Activated CD8-positive, alpha-beta T cell treated with anti-CD3 and anti-CD28 coated beads, Interleukin-2, amount 10 ng/mL, durations not matched to agents 7 days and 5 days (primary cell): Measurements from ENCODE around the gene FES. TPM values are rescaled to one million over a fixed set of nuclear protein-coding genes. Genes with fewer than 3 reads are reported as not detected.

ENCODE experiments used
- ATAC-seq: fragments of 150-1000 bp; cut with Tn5 transposase; one replicate; pipeline ENCODE4 v1.10.0; 2021; ENCODE audit warnings: moderate library complexity
- CTCF ChIA-PET: fragments of 350-600 bp; sonication (Branson Sonifier 250); formaldehyde crosslinking; loops from one replicate; lab custom pipeline; 2021; ENCODE audit warnings: antibody characterized with exemption; lab: Charles Lee
- POLR2A ChIA-PET: fragments of 350-600 bp; sonication (Branson Sonifier 250); formaldehyde crosslinking; loops from one replicate; lab custom pipeline; 2021; ENCODE audit warnings: antibody characterized with exemption; lab: Charles Lee
- DNase-seq: peaks from one replicate; pipeline ENCODE4 v3.0.0-alpha.2; 2020
- H3K27ac Mint-ChIP-seq: one replicate; pipeline ENCODE4 v1.8.0; 2021; ENCODE audit warnings: mild to moderate bottlenecking, mixed read lengths
- H3K27me3 Mint-ChIP-seq: one replicate; pipeline ENCODE4 v1.8.0; 2021; ENCODE audit warnings: low read depth, mixed read lengths
- H3K36me3 Mint-ChIP-seq: one replicate; pipeline ENCODE4 v1.8.0; 2021; ENCODE audit warnings: low read depth, mixed read lengths
- H3K4me1 Mint-ChIP-seq: one replicate; pipeline ENCODE4 v1.8.0; 2021; ENCODE audit warnings: low read depth, mixed read lengths
- H3K4me3 Mint-ChIP-seq: one replicate; pipeline ENCODE4 v1.8.0; 2021; ENCODE audit warnings: mild to moderate bottlenecking, mixed read lengths
- H3K9me3 Mint-ChIP-seq: one replicate; pipeline ENCODE4 v1.8.0; 2022; ENCODE audit warnings: mixed read lengths; ENCODE audit not compliant: insufficient read depth
- total RNA-seq, 2 experiments: library from RNA; stranded (reverse); gene quantifications; one replicate each; pipeline ENCODE4 v1.2.3, GENCODE V29; 2021

Gene FES
- 10 to 100 TPM; 10.5 to 11.1 TPM for total RNA-seq

- ATAC-seq: no peak
- peak within 1 kb of the TSS; percentile 52 for H3K4me3 Mint-ChIP-seq
- no peak for DNase-seq
- H3K36me3 Mint-ChIP-seq: peaks cover 32% of the 10 kb centered on the region
- peak within 1 kb of the TSS; percentile 79 for H3K27ac Mint-ChIP-seq
- CTCF ChIA-PET: interaction anchor here (1.2 to 3.9 kb wide), 10 partner anchors 16 to 564 kb away, joined by 3 to 50 read pairs (median 15); partner anchors contain the start of genes HDDC3 and VPS33B
- no peaks in the 10 kb centered on the region for H3K27me3 Mint-ChIP-seq
- POLR2A ChIA-PET: interaction anchor here (0.6 to 2.4 kb wide), 3 partner anchors 11 to 167 kb away, joined by 4 to 10 read pairs (median 7); partner anchors contain the start of gene BLM
- no peaks in the 10 kb centered on the region for H3K9me3 Mint-ChIP-seq
- peaks cover 35% of the 10 kb centered on the region for H3K4me1 Mint-ChIP-seq
These were observed at the start of gene FES for GRCh38 chr15:90883976-90884718. TSS of gene FES (plus strand) at chr15:90884504. CDS start at chr15:90885046, 542 bp downstream.

DNA sequence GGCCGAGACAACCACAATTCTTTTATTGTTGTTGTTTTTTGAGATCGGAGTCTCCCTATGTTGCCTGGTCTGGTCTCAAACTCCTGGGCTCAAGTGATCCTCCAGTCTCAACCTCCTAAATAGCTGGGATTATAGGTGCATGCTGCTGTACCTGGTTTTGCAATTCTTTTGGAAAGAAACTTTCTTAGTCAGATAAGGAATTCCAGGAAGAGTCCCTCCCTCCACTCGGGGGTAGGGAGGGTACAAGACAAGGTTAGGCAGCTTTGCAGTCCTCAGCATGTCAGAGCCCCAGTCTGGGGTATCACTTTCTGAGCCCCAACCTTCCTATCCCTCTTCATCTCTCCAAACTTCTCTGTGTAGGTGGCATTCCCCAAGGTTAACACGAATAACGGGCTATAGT lies 49.7 kb upstream of the FES start:
- no peak for DNase-seq
- ATAC-seq: no peak
- no peaks in the 10 kb centered on the region for H3K9me3 Mint-ChIP-seq
- H3K4me1 Mint-ChIP-seq: peaks cover 80% of the 10 kb centered on the region
- no peak overlapping the region for H3K27ac Mint-ChIP-seq
- H3K4me3 Mint-ChIP-seq: no peak overlapping the region
- H3K36me3 Mint-ChIP-seq: peaks cover 3% of the 10 kb centered on the region
- POLR2A ChIA-PET: no interaction called here
- H3K27me3 Mint-ChIP-seq: no peaks in the 10 kb centered on the region
- CTCF ChIA-PET: interaction anchor here (1.3 to 4.1 kb wide), 2 partner anchors 17 to 98 kb away, joined by 3 to 14 read pairs; partner anchors contain the start of gene HDDC3

- Mint-ChIP-seq H3K4me3 (no peak overlapping the region), H3K27me3 (no peaks in the 10 kb centered on the region), H3K36me3 (no peaks in the 10 kb centered on the region), H3K27ac (peak overlapping the region; percentile 43), H3K4me1 (peaks cover 71% of the 10 kb centered on the region), H3K9me3 (no peaks in the 10 kb centered on the region)
- ChIA-PET POLR2A (interaction anchor here (4.9 kb wide), 1 partner anchor 15 kb away, joined by 34 read pairs; no protein-coding TSS in a partner anchor), CTCF (interaction anchor here (1.8 kb wide), 1 partner anchor 9 kb away, joined by 4 read pairs; no protein-coding TSS in a partner anchor)
- DNase-seq (no peak), ATAC-seq (no peak)
These were observed 47.9 kb upstream of the FES start for GRCh38 chr15:90836296-90836871.

- CTCF ChIA-PET: interaction anchor here (1.4 to 4.2 kb wide), 5 partner anchors 11 to 26 kb away, joined by 4 to 20 read pairs (median 5); no protein-coding TSS in a partner anchor
- DNase-seq (no peak), ATAC-seq (no peak)
- peak overlapping the region; percentile 50 for H3K27ac Mint-ChIP-seq
- peak overlapping the region; percentile 14 for H3K4me3 Mint-ChIP-seq
- POLR2A ChIA-PET: interaction anchor here (1.3 to 4.9 kb wide), 3 partner anchors 15 to 120 kb away, joined by 6 to 34 read pairs (median 7); partner anchors contain the start of gene BLM
- H3K9me3 Mint-ChIP-seq: no peaks in the 10 kb centered on the region
- peaks cover 72% of the 10 kb centered on the region for H3K4me1 Mint-ChIP-seq
- H3K27me3 Mint-ChIP-seq: no peaks in the 10 kb centered on the region
- no peaks in the 10 kb centered on the region for H3K36me3 Mint-ChIP-seq
These were observed 47.2 kb upstream of the FES start for GRCh38 chr15:90837094-90837493.

- ATAC-seq (peak; percentile 96), DNase-seq (peak; percentile 89)
- Mint-ChIP-seq H3K9me3 (no peaks in the 10 kb centered on the region), H3K36me3 (no peaks in the 10 kb centered on the region), H3K27me3 (no peaks in the 10 kb centered on the region), H3K27ac (peak overlapping the region; percentile 88), H3K4me3 (peak overlapping the region; percentile 55), H3K4me1 (peaks cover 64% of the 10 kb centered on the region)
- ChIA-PET CTCF (interaction anchor here (0.7 to 4.2 kb wide), 10 partner anchors 8 to 32 kb away, joined by 3 to 20 read pairs (median 4); no protein-coding TSS in a partner anchor), POLR2A (interaction anchor here (0.6 to 4.9 kb wide), 10 partner anchors 8 to 121 kb away, joined by 3 to 34 read pairs (median 4); partner anchors contain the start of gene BLM)
These were observed 46.2 kb upstream of the FES start for GRCh38 chr15:90838139-90838538.

DNA sequence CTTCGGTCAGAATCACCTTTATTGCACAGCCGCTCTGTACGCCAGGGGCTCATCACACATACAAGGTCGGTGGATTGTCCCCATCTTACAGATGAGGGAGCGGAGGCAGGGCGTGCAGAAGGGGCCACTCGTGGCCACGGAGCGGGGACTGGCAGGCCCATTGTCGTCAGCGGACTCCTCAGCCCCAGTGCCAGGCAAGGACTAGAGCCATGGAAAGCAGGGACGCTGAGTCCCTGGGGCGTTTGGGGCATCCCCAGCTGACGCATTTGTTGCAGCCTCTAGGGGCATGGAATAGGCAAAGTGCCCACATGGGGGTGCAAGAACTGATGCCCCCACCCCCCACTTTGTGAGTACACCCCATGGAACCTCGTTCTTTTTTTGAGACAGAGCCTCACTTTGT lies 45.8 kb upstream of the FES start:
- DNase-seq (no peak), ATAC-seq (no peak)
- no peaks in the 10 kb centered on the region for H3K9me3 Mint-ChIP-seq
- H3K27me3 Mint-ChIP-seq: no peaks in the 10 kb centered on the region
- peaks cover 62% of the 10 kb centered on the region for H3K4me1 Mint-ChIP-seq
- H3K36me3 Mint-ChIP-seq: no peaks in the 10 kb centered on the region
- peak overlapping the region; percentile 55 for H3K4me3 Mint-ChIP-seq
- peak overlapping the region; percentile 88 for H3K27ac Mint-ChIP-seq
- CTCF ChIA-PET: interaction anchor here (0.7 to 4.2 kb wide), 10 partner anchors 9 to 32 kb away, joined by 3 to 20 read pairs (median 4); no protein-coding TSS in a partner anchor
- POLR2A ChIA-PET: interaction anchor here (0.7 to 4.9 kb wide), 10 partner anchors 8 to 122 kb away, joined by 3 to 34 read pairs (median 5); partner anchors contain the start of gene BLM

DNA sequence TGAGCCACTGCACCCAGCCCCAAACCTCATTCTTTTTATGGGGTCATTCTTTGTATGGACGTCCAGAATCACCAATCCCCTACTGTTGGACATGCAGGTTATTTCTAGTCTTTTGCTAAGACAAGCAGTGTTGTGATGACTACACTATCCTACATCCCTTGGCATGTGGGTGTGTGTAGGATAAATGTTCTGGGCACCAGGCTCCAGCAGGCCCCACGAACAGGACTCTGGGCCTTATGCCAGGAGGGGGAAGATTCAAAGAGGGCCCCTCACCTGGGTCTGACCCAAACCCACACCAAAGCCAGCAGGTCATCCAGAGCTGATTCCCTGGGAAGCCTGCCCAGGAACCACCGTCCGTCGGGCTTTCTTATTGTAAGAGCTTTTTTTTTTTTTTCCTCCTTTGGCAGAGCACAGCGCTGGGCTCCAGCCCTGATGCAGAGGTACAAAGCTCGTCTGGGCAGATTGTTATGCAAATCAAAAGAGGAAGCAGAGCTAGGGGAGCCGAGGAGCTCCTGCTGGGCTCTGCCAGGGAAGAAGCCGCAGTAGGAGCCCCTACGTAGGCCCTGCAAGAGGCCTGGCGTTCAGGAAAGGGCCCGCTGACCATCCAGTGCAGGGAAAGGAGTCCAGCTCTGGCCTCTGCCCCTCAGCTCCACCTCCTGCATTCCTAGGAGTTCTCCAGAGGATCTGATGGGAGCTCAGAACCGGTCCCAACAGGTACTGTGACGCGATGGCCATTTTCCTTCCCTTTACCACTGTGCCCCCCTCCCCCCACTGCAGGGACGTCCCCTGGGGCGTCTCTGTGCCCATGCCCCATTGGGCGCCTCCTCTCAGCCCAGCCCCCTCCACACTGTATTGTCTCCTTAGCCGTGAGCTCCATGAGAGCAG lies 44.9 kb upstream of the FES start:
- peak overlapping the region; percentile 74 for H3K27ac Mint-ChIP-seq
- peaks cover 61% of the 10 kb centered on the region for H3K4me1 Mint-ChIP-seq
- H3K4me3 Mint-ChIP-seq: peak overlapping the region; percentile 56
- H3K36me3 Mint-ChIP-seq: no peaks in the 10 kb centered on the region
- no peaks in the 10 kb centered on the region for H3K9me3 Mint-ChIP-seq
- POLR2A ChIA-PET: interaction anchor here (0.6 to 4.9 kb wide), 6 partner anchors 9 to 122 kb away, joined by 3 to 34 read pairs (median 6); partner anchors contain the start of gene BLM
- no peak for ATAC-seq
- CTCF ChIA-PET: interaction anchor here (0.7 to 4.2 kb wide), 5 partner anchors 10 to 93 kb away, joined by 3 to 20 read pairs (median 9); partner anchors contain the start of genes HDDC3 and MAN2A2
- no peak for DNase-seq
- no peaks in the 10 kb centered on the region for H3K27me3 Mint-ChIP-seq

DNA sequence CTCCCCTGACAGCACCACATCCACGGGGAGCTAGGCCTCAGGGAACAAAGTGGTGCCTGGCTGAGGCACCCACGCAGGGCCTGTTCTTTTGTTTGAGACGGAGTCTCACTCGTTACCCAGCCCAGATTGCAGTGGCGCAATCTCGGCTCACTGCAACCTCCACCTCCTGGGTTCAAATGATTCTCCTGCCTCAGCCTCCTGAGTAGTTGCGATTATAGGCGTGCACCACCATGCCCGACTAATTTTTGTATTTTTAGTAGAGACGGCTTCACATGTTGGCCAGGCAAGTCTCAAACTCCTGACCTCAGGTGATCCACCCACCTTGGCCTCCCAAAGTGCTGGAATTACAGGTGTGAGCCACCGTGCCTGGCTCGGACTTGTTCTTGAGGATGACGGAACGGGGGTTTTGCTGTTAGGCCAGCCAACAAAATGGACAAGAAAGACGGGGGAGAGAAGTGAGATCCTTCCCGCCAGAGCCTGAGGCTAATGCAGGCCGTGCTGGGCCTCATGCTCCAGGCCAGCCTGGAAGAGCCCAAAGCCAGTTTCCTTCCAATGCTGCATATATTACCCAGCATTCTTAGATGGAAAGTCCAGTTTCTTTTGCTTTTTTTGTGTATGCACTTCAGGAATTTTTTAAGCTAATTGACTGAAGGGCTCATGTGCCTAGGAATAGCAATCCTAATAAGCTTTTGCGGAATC lies 44.0 kb upstream of the FES start:
- no peaks in the 10 kb centered on the region for H3K9me3 Mint-ChIP-seq
- ATAC-seq (no peak), DNase-seq (no peak)
- CTCF ChIA-PET: interaction anchor here (1.5 to 4.2 kb wide), 4 partner anchors 11 to 92 kb away, joined by 4 to 20 read pairs (median 10); partner anchors contain the start of gene HDDC3
- POLR2A ChIA-PET: interaction anchor here (1.2 to 4.9 kb wide), 4 partner anchors 10 to 31 kb away, joined by 4 to 34 read pairs (median 11); no protein-coding TSS in a partner anchor
- peak overlapping the region; percentile 74 for H3K27ac Mint-ChIP-seq
- peaks cover 59% of the 10 kb centered on the region for H3K4me1 Mint-ChIP-seq
- H3K36me3 Mint-ChIP-seq: no peaks in the 10 kb centered on the region
- H3K27me3 Mint-ChIP-seq: no peaks in the 10 kb centered on the region
- H3K4me3 Mint-ChIP-seq: peak overlapping the region; percentile 56

DNA sequence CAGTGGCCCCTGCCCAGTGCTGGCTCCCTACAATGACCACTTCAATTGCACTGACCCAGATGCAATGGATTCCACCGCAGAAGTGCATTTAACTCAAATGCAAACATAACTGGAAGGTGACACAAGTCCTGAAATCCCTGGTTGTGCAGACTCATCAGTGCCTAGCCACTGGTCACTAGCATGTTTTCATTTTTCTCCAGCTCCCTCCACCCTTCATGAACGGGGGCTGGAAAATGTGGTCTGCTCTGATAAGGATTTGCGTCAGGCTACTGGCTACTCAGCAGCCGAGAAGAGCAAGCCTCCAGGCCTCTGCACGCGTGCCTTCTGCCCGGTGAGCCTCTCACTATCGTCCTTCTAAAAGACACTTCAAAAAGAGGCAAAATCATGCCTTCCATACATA lies 43.4 kb upstream of the FES start:
- H3K27ac Mint-ChIP-seq: no peak overlapping the region
- ATAC-seq (no peak), DNase-seq (no peak)
- ChIA-PET POLR2A (interaction anchor here (4.9 kb wide), 1 partner anchor 11 kb away, joined by 34 read pairs; no protein-coding TSS in a partner anchor), CTCF (interaction anchor here (1.5 to 4.2 kb wide), 2 partner anchors 11 to 92 kb away, joined by 4 to 20 read pairs; partner anchors contain the start of gene HDDC3)
- no peaks in the 10 kb centered on the region for H3K9me3 Mint-ChIP-seq
- H3K36me3 Mint-ChIP-seq: no peaks in the 10 kb centered on the region
- H3K4me1 Mint-ChIP-seq: peaks cover 59% of the 10 kb centered on the region
- no peak overlapping the region for H3K4me3 Mint-ChIP-seq
- H3K27me3 Mint-ChIP-seq: no peaks in the 10 kb centered on the region

GRCh38 chr15:90844696-90845095 lies 39.6 kb upstream of the FES start:
- Mint-ChIP-seq H3K27me3 (no peaks in the 10 kb centered on the region), H3K27ac (no peak overlapping the region), H3K9me3 (no peaks in the 10 kb centered on the region), H3K4me3 (no peak overlapping the region), H3K4me1 (peaks cover 35% of the 10 kb centered on the region), H3K36me3 (peaks cover 2% of the 10 kb centered on the region)
- ATAC-seq (no peak), DNase-seq (no peak)
- ChIA-PET POLR2A (interaction anchor here (0.6 to 2.1 kb wide), 3 partner anchors 127 to 1233 kb away, joined by 3 to 7 read pairs (median 3); partner anchors contain the start of gene BLM), CTCF (interaction anchor here (2.1 kb wide), 1 partner anchor 27 kb away, joined by 6 read pairs; no protein-coding TSS in a partner anchor)
